Lung (tissue), 12 donors: ENCODE measurements around the gene MYLK2. TPM values are rescaled to one million over a fixed set of nuclear protein-coding genes. Genes with fewer than 3 reads are reported as not detected.

ENCODE experiments used
- ATAC-seq: fragments of 200-7000 bp; cut with Tn5 transposase; one replicate; pipeline ENCODE4 v1.9.1; 2020; ENCODE audit warnings: moderate number of reproducible peaks; ENCODE audit not compliant: insufficient read depth, low FRiP score
- DNase-seq, 3 donors: peaks; one replicate each; pipeline ENCODE4 v3.0.0-alpha.2; 2013 to 2017
- H3K27ac ChIP-seq, 2 donors: one replicate each; pipeline ENCODE4 v1.5.1; 2013; ENCODE audit warnings: mild to moderate bottlenecking in 2 of 2, moderate library complexity in 2 of 2, control low read depth in 1 of 2, inconsistent platforms in 1 of 2, low read depth in 1 of 2, low read length in 1 of 2
- H3K27me3 ChIP-seq, 3 donors: one replicate each; pipeline ENCODE4 v1.5.1; 2013; ENCODE audit warnings: low read length in 2 of 3; ENCODE audit not compliant: control insufficient read depth in 3 of 3, insufficient read depth in 3 of 3
- H3K36me3 ChIP-seq, 4 donors: one replicate each; pipeline ENCODE4 v1.5.1; 2013; ENCODE audit warnings: low read length in 4 of 4, mild to moderate bottlenecking in 1 of 4, moderate library complexity in 1 of 4; ENCODE audit not compliant: control insufficient read depth in 4 of 4, insufficient read depth in 4 of 4
- H3K4me1 ChIP-seq, 5 donors: one replicate each; pipeline ENCODE4 v1.5.1; 2013; ENCODE audit warnings: low read length in 5 of 5, mild to moderate bottlenecking in 2 of 5, moderate library complexity in 1 of 5; ENCODE audit not compliant: control insufficient read depth in 5 of 5, insufficient read depth in 5 of 5
- H3K4me3 ChIP-seq: one replicate; pipeline ENCODE4 v1.5.1; 2013; ENCODE audit warnings: mild to moderate bottlenecking, control low read depth, moderate library complexity
- H3K9ac ChIP-seq, 2 donors: one replicate each; pipeline ENCODE4 v1.5.1; 2013; ENCODE audit warnings: low read length in 2 of 2, control low read depth in 1 of 2; ENCODE audit not compliant: insufficient read depth in 1 of 2
- H3K9me3 ChIP-seq, 4 donors: one replicate each; pipeline ENCODE4 v1.5.1; 2013; ENCODE audit warnings: low read length in 3 of 4, mild to moderate bottlenecking in 1 of 4, moderate library complexity in 1 of 4; ENCODE audit not compliant: control insufficient read depth in 4 of 4, insufficient read depth in 3 of 4
- CTCF ChIP-seq: IDR thresholded peaks from 2 replicates; pipeline ENCODE4 v1.5.1; 2012; ENCODE audit warnings: mild to moderate bottlenecking; ENCODE audit errors: control extremely low read depth, extremely low read depth
- WGBS, 2 donors: extraction: QIAGEN DNeasy Blood & Tissue Kit; methylation state at CpG; one replicate each; pipeline ENCODE4 v1.1.7; 2013; 5-methylcytosine and 5-hydroxymethylcytosine counted together
- polyA plus RNA-seq, 2 donors: library from polyadenylated mRNA; stranded (reverse); fragments of 200-250 nt; gene quantifications; one replicate each; pipeline ENCODE4 v1.2.1, GENCODE V29; 2013
- total RNA-seq, 2 donors: library from RNA; depleted of rRNA in 1 of 2; stranded (reverse); fragments of >200 nt in 1 of 2; gene quantifications; one replicate each; pipeline ENCODE4 v1.2.1, GENCODE V29; 2014 to 2021
- donor health status: control.
- donor health status: control.
- donor health status: Bipolar disorder and iron deficiency.
- donor health status: healthy.
- donor health status: DM: yes; HTN: yes; CAD: no.

Gene MYLK2
- total and polyA plus RNA-seq, 4 donors: 0.06 to 0.28 (median 0.26) TPM; not detected in 1

DNA sequence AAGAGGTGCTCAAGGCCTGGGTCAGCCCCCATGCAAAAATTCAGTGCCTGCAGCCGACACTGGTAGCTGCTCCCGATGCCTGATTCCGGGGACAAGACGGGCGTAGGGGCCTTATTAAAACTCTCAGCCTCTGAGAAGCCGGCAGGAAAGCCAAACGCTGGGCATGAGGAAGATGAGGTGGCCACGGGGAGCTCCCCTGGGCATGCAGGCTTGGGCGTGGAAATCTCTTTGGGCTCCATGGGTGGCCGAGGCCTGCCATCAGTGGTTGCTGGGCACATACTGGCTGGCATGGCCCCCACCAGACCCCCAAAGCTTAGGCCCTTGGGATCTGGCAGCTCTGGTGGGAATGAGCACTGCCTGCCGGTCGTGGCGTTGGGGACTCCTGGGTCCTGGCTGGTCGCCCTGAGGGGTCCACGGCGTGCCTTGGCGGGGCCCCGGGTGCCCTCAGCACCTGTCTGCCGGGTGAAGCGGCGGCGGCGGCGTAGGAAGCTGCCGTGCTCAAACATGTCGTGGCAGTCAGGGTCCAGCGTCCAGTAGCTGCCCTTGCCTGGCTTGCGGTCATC, 25.7 kb downstream of the MYLK2 start:
- Histone ChIP-seq H3K36me3 (no peaks in the 10 kb centered on the region), H3K27ac (peak overlapping the region; percentile 0 to 30), H3K27me3 (peaks cover 0 to 8% (median 0%) of the 10 kb centered on the region in 3 donors), H3K9me3 (no peaks in the 10 kb centered on the region), H3K9ac (no peak overlapping the region), H3K4me3 (no peak overlapping the region), H3K4me1 (peaks cover 0 to 51% (median 20%) of the 10 kb centered on the region in 5 donors)
- TF ChIP-seq CTCF: no peak
- DNase-seq: no peak
- ATAC-seq: no peak
- WGBS, 2 donors: 86 to 96% methylated on average over 28 of the region's 28 CpGs

DNA sequence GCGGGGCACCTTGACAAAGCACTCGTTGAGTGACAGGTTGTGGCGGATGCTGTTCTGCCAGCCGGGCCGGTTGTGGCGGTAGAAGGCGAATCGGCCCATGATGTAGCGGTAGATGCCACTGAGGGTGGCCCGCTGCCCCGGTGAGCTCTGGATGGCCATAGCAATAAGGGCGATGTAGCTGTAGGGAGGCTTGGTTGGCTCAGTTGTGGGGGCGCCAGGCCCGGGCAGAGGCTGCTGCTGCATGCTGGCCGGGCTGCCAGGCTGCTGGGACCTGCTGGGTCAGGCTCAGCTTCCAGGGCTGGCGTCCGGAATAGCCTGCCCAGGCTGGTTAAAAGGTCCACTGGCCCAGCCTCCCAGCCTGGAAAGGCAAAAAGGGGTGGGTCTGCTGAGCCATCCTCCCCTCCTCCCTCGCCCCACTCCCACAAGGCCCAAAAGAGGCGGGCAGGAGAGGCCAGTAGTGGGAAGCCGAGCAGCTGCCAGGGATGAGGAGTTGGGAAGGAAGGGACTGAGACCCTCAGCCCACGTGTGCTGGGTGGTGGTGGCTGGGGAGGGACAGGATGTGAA, 26.2 kb downstream of the MYLK2 start, which contains the start of gene FOXS1:
Gene FOXS1, minus strand, starts transcription at position 305 of the 564 bp plus-strand sequence. Its CDS starts 62 bp downstream, at position 243.
- Histone ChIP-seq H3K9me3 (no peaks in the 10 kb centered on the region), H3K36me3 (no peaks in the 10 kb centered on the region), H3K4me1 (peaks cover 0 to 51% (median 20%) of the 10 kb centered on the region in 5 donors), H3K27ac (peak within 1 kb of the TSS; percentile 0 to 30), H3K4me3 (no peak within 1 kb of the TSS), H3K27me3 (peaks cover 0 to 12% (median 3%) of the 10 kb centered on the region in 3 donors), H3K9ac (peak within 1 kb of the TSS in 1 of 2 donors; percentile 11)
- 68 to 82% methylated on average over 21 of the region's 21 CpGs for WGBS, 2 donors
- DNase-seq (peak; percentile 69 to 86 (median 76)), ATAC-seq (no peak)
- TF ChIP-seq CTCF: no peak

GRCh38 chr20:31846793-31847138, 27.6 kb downstream of the MYLK2 start:
- no peak overlapping the region for H3K27ac ChIP-seq
- 68 to 69% methylated on average over 3 of the region's 3 CpGs for WGBS, 2 donors
- DNase-seq: no peak
- peaks cover 0 to 39% (median 17%) of the 10 kb centered on the region in 5 donors for H3K4me1 ChIP-seq
- H3K4me3 ChIP-seq: no peak overlapping the region
- H3K27me3 ChIP-seq: peaks cover 0 to 21% (median 6%) of the 10 kb centered on the region in 3 donors
- no peak overlapping the region for H3K9ac ChIP-seq
- no peak for ATAC-seq
- TF ChIP-seq CTCF: no peak
- H3K9me3 ChIP-seq: no peaks in the 10 kb centered on the region
- no peaks in the 10 kb centered on the region for H3K36me3 ChIP-seq
